Brain microvascular endothelial cell (primary cell): ENCODE measurements around the gene LBX1.

ENCODE experiments used
- DNase-seq: peaks from one replicate; pipeline ENCODE4 v3.0.0-alpha.2; 2020
- H3K27ac ChIP-seq: fragments of 250-450 bp; sonication (Bioruptor Pico); 2 replicates; pipeline ENCODE4 v1.5.1; 2020; ENCODE audit warnings: mild to moderate bottlenecking, moderate library complexity
- H3K27me3 ChIP-seq: fragments of 250-450 bp; sonication (Bioruptor Pico); replicated peaks from 2 replicates; pipeline ENCODE4 v1.5.1; 2020; ENCODE audit warnings: mild to moderate bottlenecking
- H3K36me3 ChIP-seq: fragments of 250-450 bp; sonication (Bioruptor Pico); replicated peaks from 2 replicates; pipeline ENCODE4 v1.5.1; 2020; ENCODE audit warnings: mild to moderate bottlenecking
- H3K4me3 ChIP-seq: 2 replicates; pipeline ENCODE4 v1.5.1; 2011; ENCODE audit warnings: low read depth, mild to moderate bottlenecking, control low read depth, low read length, moderate library complexity
- in situ Hi-C: cut with HindIII; loops from 2 replicates; pipeline ENCODE4 v1.10.0; 2017; ENCODE audit warnings: low sequenced_read_pairs, low pct_ligation_motif_present
- TF ChIP-seq, protein P1 (sequence below): IDR thresholded peaks from 2 replicates; pipeline ENCODE4 v1.5.1; 2011; ENCODE audit warnings: low read depth, mild to moderate bottlenecking, moderate library complexity, low read length, control low read depth, inconsistent platforms; ENCODE audit errors: missing control alignments

The LBX1 gene

DNA sequence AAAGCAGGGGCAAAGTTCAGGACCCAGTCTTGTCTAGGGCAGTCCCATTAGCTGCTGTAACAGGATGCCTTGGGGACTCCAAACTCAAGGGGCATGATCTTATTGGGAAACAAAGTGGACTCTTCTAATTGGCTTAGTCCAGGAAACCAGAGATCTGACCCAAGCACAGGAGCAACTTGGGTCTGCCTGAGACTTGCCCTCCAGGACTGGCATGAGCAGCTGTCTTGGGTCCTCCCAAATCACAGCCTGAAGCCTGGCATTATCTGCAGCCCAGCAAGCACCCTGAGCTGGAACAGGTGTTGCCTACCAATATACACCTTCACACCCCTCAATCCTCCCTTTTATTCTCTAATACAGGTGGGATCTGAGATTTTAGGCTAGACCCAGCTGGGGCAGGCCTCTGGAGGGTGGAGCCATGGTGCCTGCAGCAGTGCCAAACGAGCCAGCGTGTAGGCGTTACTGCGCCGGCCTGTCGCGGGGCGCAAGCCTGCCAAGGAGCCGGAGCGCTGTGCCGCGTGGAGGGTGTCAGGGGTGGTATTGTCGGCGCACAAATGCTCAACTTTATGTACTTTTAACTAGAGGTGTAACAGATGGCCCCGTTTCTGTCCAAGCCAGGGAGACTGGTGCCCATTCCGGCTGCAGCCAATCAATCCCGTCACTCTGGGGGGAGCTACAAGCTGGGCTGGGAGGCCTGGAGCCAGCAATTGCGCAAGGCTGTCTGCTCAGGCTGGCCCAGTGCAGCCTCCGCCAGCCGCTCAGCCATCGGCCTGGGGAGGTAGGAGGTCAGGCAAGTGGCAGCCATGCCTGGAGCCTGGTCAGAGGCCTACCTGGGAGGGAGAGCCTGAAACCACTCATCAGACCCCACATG lies 12.8 kb upstream of the LBX1 start:
- no peak for DNase-seq
- Histone ChIP-seq H3K4me3 (no peak overlapping the region), H3K27me3 (peaks cover 66% of the 10 kb centered on the region), H3K27ac (no peak overlapping the region), H3K36me3 (no peaks in the 10 kb centered on the region)
- in situ Hi-C loops = no loop called here
- TF ChIP-seq, protein P1, sequence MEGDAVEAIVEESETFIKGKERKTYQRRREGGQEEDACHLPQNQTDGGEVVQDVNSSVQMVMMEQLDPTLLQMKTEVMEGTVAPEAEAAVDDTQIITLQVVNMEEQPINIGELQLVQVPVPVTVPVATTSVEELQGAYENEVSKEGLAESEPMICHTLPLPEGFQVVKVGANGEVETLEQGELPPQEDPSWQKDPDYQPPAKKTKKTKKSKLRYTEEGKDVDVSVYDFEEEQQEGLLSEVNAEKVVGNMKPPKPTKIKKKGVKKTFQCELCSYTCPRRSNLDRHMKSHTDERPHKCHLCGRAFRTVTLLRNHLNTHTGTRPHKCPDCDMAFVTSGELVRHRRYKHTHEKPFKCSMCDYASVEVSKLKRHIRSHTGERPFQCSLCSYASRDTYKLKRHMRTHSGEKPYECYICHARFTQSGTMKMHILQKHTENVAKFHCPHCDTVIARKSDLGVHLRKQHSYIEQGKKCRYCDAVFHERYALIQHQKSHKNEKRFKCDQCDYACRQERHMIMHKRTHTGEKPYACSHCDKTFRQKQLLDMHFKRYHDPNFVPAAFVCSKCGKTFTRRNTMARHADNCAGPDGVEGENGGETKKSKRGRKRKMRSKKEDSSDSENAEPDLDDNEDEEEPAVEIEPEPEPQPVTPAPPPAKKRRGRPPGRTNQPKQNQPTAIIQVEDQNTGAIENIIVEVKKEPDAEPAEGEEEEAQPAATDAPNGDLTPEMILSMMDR = no peak

- TF ChIP-seq, protein P1 = peak; percentile 67
- H3K27me3 ChIP-seq = peaks cover 87% of the 10 kb centered on the region
- H3K36me3 ChIP-seq = no peaks in the 10 kb centered on the region
- no peak overlapping the region for H3K4me3 ChIP-seq
- in situ Hi-C loops = no loop called here
- no peak overlapping the region for H3K27ac ChIP-seq
- DNase-seq = no peak
Observed at GRCh38 chr10:101238732-101239105, 9.5 kb upstream of the LBX1 start.

DNA sequence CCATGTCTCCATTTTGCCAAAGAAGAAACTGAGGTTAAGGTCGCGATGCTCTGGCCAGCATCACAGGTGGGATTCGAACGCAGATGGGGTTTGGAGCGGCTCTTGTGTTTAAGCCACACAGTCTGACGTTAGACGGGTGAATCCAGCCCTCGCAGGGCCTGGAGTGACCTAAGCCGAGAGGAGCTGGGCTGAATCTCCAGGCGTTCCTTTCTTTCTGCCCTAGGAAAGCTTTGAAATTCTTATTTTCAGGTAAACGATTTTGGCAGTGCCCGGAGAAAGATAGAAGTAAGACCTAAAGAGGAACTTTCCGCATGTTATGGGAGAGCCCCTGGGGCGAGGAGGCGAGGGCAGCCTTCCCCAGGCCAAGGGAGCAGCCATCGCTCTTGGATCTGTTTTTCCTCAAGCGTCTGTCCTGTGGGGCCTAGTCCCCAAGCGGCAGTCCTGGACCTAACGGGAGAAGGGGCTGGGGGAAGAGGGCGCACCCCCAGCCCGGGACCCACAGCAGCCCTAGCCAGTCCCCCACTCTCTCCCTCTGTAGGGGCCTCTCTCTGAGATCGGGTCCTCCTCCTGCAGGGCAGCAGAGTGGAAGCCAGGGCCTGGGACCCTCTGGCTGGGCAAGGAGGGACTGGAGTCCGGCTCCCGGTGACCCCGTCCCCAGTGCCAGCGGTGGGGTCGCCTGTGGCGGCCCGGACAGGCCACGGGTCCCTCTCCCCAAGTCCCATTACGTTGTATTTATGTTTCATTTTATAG lies 8.9 kb upstream of the LBX1 start:
- peaks cover 89% of the 10 kb centered on the region for H3K27me3 ChIP-seq
- no peak overlapping the region for H3K27ac ChIP-seq
- H3K36me3 ChIP-seq = no peaks in the 10 kb centered on the region
- TF ChIP-seq, protein P1 = no peak
- in situ Hi-C loops = no loop called here
- no peak for DNase-seq
- H3K4me3 ChIP-seq = no peak overlapping the region

DNA sequence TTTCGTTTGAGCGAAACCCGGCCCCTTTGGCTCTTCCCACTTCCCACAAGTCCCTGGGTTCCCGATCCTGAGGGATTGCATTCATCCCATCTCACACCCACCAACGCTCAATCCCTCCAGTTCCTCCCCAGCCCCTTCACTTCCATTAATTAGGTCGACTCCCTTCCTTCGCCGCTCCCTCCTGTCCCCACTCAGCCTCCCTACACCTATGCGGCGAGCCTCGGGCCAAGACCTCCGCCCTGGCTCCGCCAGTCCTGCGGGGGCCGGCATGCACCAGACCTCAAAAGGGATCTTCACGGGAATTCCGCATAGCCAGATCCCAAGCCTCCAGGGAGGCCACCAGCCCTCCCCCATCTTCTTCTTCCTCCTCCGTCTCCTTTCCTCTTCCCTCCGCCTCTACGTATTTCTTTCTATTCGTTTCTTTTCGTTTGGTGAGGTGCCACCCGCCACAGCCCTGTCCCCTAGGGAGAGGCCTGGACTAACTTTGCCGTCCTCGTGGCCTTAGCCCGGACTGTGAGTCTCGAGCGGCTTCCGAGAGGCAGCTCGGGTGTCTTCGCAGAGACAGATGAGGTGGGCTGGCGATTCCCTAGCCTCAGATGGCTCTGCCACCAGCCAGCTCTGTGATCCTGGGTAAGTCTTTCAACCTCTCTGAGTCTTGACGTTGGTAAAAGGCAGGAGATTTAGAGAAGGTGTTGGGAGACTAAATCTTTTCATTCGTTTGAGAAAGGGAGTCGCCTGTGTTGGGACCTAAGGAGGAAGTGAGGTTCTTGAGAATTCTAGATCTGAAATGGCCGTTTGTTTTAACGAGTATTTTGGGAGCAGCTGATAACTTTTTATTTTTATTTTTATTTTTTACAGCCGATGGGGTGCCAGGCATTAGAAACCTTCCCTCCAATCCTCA lies 8.1 kb upstream of the LBX1 start:
- Histone ChIP-seq H3K4me3 (no peak overlapping the region), H3K27me3 (peaks cover 93% of the 10 kb centered on the region), H3K36me3 (no peaks in the 10 kb centered on the region), H3K27ac (no peak overlapping the region)
- in situ Hi-C loops = no loop called here
- DNase-seq = no peak
- TF ChIP-seq, protein P1 = no peak

GRCh38 chr10:101236376-101237080 lies 7.3 kb upstream of the LBX1 start:
- Histone ChIP-seq H3K4me3 (no peak overlapping the region), H3K27me3 (peaks cover 94% of the 10 kb centered on the region), H3K27ac (no peak overlapping the region), H3K36me3 (no peaks in the 10 kb centered on the region)
- in situ Hi-C loops = no loop called here
- TF ChIP-seq, protein P1 = no peak
- DNase-seq = no peak
